ENCODE data around the gene PBRM1. TPM values are rescaled to one million over a fixed set of nuclear protein-coding genes. Genes with fewer than 3 reads are reported as not detected.

PBRM1 gene
- total RNA-seq, 4 donors from 2014 or later = 22.5 to 152 (median 56.6) TPM

GRCh38 chr3:52554026-52554755 lies 131.5 kb downstream of the PBRM1 start:
- TF ChIP-seq CTCF (IDR thresholded peaks at IDR 0.05) = no peak
- no peak for TF ChIP-seq POLR2A (IDR thresholded peaks at IDR 0.05)
- Histone ChIP-seq H3K27ac (no peak overlapping the region), H3K36me3 (no peaks in the 10 kb centered on the region), H3K27me3 (no peaks in the 10 kb centered on the region), H3K4me1 (no peaks in the 10 kb centered on the region), H3K4me3 (no peak overlapping the region), H3K9me3 (no peaks in the 10 kb centered on the region)
- no peak for DNase-seq
- intact Hi-C loops (cut with DNase I; ENCODE audit: low total_unique reads) = no loop called here

GRCh38 chr3:52552089-52552488 lies 133.6 kb downstream of the PBRM1 start:
- no peaks in the 10 kb centered on the region for H3K4me1 ChIP-seq
- H3K4me3 ChIP-seq = no peak overlapping the region
- DNase-seq = no peak
- intact Hi-C loops (cut with DNase I; ENCODE audit: low total_unique reads) = no loop called here
- H3K27me3 ChIP-seq = no peaks in the 10 kb centered on the region
- TF ChIP-seq CTCF (IDR thresholded peaks at IDR 0.05) = no peak
- TF ChIP-seq POLR2A (IDR thresholded peaks at IDR 0.05) = no peak
- no peak overlapping the region for H3K27ac ChIP-seq
- no peaks in the 10 kb centered on the region for H3K36me3 ChIP-seq
- H3K9me3 ChIP-seq = no peaks in the 10 kb centered on the region

GRCh38 chr3:52551118-52551517 lies 134.6 kb downstream of the PBRM1 start:
- Histone ChIP-seq H3K27ac (no peak overlapping the region), H3K4me3 (no peak overlapping the region), H3K27me3 (no peaks in the 10 kb centered on the region), H3K4me1 (no peaks in the 10 kb centered on the region), H3K9me3 (no peaks in the 10 kb centered on the region), H3K36me3 (no peaks in the 10 kb centered on the region)
- no peak for DNase-seq
- TF ChIP-seq POLR2A (IDR thresholded peaks at IDR 0.05) (no peak), CTCF (IDR thresholded peaks at IDR 0.05) (no peak)
- intact Hi-C loops (cut with DNase I; ENCODE audit: low total_unique reads) = no loop called here

- Histone ChIP-seq H3K9me3 (no peaks in the 10 kb centered on the region), H3K27ac (no peak overlapping the region), H3K36me3 (peaks cover 0 to 3% of the 10 kb centered on the region in 2 donors), H3K27me3 (no peaks in the 10 kb centered on the region), H3K4me1 (no peaks in the 10 kb centered on the region), H3K4me3 (no peak overlapping the region)
- no peak for DNase-seq
- intact Hi-C loops (cut with DNase I; ENCODE audit: low total_unique reads) = no loop called here
- TF ChIP-seq CTCF (IDR thresholded peaks at IDR 0.05) (no peak), POLR2A (IDR thresholded peaks at IDR 0.05) (no peak)
Measured at GRCh38 chr3:52547143-52547542, 138.6 kb downstream of the PBRM1 start.

- Histone ChIP-seq H3K27ac (no peak overlapping the region), H3K9me3 (no peaks in the 10 kb centered on the region), H3K4me3 (no peak overlapping the region), H3K36me3 (peaks cover 0 to 3% of the 10 kb centered on the region in 2 donors), H3K27me3 (no peaks in the 10 kb centered on the region), H3K4me1 (no peaks in the 10 kb centered on the region)
- intact Hi-C loops (cut with DNase I; ENCODE audit: low total_unique reads) = no loop called here
- no peak for DNase-seq
- TF ChIP-seq CTCF (IDR thresholded peaks at IDR 0.05) (no peak), POLR2A (IDR thresholded peaks at IDR 0.05) (no peak)
Measured at GRCh38 chr3:52546111-52546901, 139.4 kb downstream of the PBRM1 start.
